GM12874 (cell line): ENCODE measurements around the gene TPPP3.

ENCODE experiments used
- CTCF ChIP-seq: IDR thresholded peaks from 2 replicates; pipeline ENCODE4 v1.5.1; 2011; ENCODE audit warnings: low read depth, mild to moderate bottlenecking, control low read depth, low read length, moderate library complexity; ENCODE audit not compliant: insufficient read depth

Gene TPPP3

GRCh38 chr16:67424261-67424615 lies 30.9 kb upstream of the TPPP3 start:
- TF ChIP-seq CTCF: no peak

GRCh38 chr16:67423611-67424260 lies 30.4 kb upstream of the TPPP3 start:
- no peak for TF ChIP-seq CTCF

GRCh38 chr16:67423015-67423414 lies 29.7 kb upstream of the TPPP3 start:
- no peak for TF ChIP-seq CTCF

GRCh38 chr16:67421030-67421429 lies 27.7 kb upstream of the TPPP3 start:
- no peak for TF ChIP-seq CTCF

- TF ChIP-seq CTCF: no peak
Observed at GRCh38 chr16:67419931-67420330, 26.6 kb upstream of the TPPP3 start.

GRCh38 chr16:67419502-67419901 lies 26.2 kb upstream of the TPPP3 start:
- TF ChIP-seq CTCF: no peak

GRCh38 chr16:67417333-67418061 lies 24.2 kb upstream of the TPPP3 start:
- TF ChIP-seq CTCF: no peak
